ENCODE results near the gene KCNJ6.
"Not testable (repeated sequence)": the region's sequence is repeated elsewhere in the genome, so short reads cannot be mapped to it uniquely, and the experiment has no call there.

Gene KCNJ6

DNA sequence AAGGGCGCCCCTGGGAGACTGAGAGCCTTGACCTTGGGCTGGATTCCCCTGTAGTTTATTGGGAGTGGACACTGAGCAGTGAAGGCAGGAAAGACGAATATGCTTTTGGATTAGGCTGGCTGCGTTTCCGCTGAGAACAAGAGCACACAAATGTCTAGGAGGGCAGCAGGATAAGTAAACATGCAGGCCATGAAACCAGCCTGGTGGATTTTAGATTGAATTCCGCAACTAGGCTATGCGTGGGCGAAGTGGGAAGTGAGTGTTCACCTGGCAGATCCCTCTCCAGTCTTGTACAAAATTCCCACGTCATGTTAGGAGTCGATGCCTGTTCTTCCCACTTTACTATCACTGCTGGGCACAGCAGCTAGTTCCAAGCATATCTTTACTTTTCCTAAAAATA, 21.4 kb upstream of the KCNJ6 start:
- no peak for TF ChIP-seq POU2F2 (IDR thresholded peaks at IDR 0.05; ENCODE audit: low read depth, low read length)
- no peak for TF ChIP-seq TAF1 (IDR thresholded peaks at IDR 0.05; ENCODE audit: low read depth, low read length)
- TF ChIP-seq POLR2A (IDR thresholded peaks at IDR 0.05; ENCODE audit: low read depth, low read length) = no peak
- TF ChIP-seq POLR2AphosphoS5 (IDR thresholded peaks at IDR 0.05; ENCODE audit: low read depth, low read length) = no peak
- TF ChIP-seq PAX5 (IDR thresholded peaks at IDR 0.05; ENCODE audit: insufficient read depth, low read length, severe bottlenecking) = no peak
- TF ChIP-seq SPI1 (IDR thresholded peaks at IDR 0.05; ENCODE audit: low read depth, low read length) = no peak
- DNase-seq (ENCODE audit: insufficient read length, low spot score) (no peak), FAIRE-seq (no peak)

DNA sequence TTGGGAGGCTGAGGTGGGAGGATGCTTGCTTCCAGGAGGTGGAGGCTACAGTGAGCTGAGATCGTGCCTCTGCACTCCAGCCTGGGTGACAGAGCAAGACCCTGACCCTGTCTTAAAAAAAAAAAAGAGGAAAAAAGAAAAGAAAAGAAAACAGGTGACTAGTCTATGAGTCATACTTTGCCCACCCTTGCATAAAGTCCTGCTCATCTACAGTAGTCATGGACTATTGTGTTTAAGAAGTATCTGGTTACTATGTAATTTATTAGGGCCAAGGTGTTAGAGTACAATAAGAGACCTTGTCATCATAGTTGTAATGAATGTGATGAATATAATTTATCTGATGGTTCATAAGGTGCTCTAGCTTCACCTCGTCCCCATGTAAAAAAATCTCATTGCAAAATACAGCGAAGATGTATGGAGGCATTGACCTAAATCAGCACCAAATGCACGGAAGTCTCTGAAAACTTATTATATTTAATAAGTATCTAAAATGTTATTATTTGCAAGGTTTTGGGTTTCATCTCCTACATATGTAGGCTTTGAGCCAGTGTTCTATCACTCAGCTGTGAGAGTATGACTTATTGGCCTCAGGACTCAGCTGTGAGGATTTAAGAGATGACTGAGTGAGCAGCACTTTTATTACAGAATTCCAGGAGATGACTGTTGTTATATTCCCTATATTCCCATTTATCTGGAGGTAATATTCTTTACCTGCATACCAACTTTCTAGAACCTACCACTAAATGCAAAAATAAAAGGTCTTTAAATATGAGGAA, 19.9 kb upstream of the KCNJ6 start:
- FAIRE-seq = no peak
- no peak for TF ChIP-seq PAX5 (IDR thresholded peaks at IDR 0.05; ENCODE audit: insufficient read depth, low read length, severe bottlenecking)
- no peak for TF ChIP-seq POU2F2 (IDR thresholded peaks at IDR 0.05; ENCODE audit: low read depth, low read length)
- TF ChIP-seq POLR2AphosphoS5 (IDR thresholded peaks at IDR 0.05; ENCODE audit: low read depth, low read length) = no peak
- TF ChIP-seq POLR2A (IDR thresholded peaks at IDR 0.05; ENCODE audit: low read depth, low read length) = no peak
- TF ChIP-seq TAF1 (IDR thresholded peaks at IDR 0.05; ENCODE audit: low read depth, low read length) = no peak
- no peak for TF ChIP-seq SPI1 (IDR thresholded peaks at IDR 0.05; ENCODE audit: low read depth, low read length)
- DNase-seq (ENCODE audit: insufficient read length, low spot score) = no peak

DNA sequence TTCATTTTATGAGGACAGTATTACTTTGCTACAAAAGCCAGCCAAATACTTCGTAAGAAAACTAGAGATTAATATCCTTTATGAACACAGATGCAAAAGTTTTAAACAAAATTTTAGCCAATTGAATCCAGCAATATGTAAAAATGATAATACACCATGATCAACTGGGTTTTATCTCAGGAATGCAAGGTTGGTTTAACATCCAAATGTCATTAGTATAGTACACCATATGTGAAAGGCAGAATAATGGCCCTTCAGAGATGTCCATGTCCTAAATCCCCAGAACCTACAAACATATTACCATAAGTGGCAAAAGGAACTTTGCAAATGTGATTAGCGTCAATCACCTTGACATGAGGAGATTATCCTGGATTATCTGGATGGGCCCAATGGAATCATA, 16.7 kb upstream of the KCNJ6 start:
- DNase-seq (ENCODE audit: insufficient read length, low spot score) (no peak), FAIRE-seq (no peak)
- TF ChIP-seq POLR2A (IDR thresholded peaks at IDR 0.05; ENCODE audit: low read depth, low read length) = no peak
- no peak for TF ChIP-seq POLR2AphosphoS5 (IDR thresholded peaks at IDR 0.05; ENCODE audit: low read depth, low read length)
- TF ChIP-seq PAX5 (IDR thresholded peaks at IDR 0.05; ENCODE audit: insufficient read depth, low read length, severe bottlenecking) = no peak

DNA sequence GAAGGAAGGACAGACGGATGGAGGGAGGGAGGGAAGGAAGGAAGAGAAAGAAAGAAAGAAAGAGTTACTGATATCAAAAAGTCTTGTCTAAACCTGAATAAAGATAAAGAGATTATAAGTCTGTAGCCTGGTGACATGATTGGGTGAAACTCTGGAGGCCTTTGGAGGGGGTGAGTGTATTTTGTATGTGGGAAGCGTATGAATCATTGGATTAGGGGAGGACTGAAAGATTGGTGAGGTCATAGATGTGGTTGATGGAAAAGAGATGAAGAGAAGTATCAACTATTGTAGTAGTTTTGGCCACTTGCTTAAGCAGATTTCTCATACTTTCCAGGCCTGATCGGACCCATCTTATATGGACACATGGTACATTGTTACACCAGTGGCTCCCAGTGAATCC, 11.5 kb upstream of the KCNJ6 start:
- FAIRE-seq (no peak), DNase-seq (ENCODE audit: insufficient read length, low spot score) (no peak)
- TF ChIP-seq SPI1 (IDR thresholded peaks at IDR 0.05; ENCODE audit: low read depth, low read length) = no peak
- no peak for TF ChIP-seq POLR2AphosphoS5 (IDR thresholded peaks at IDR 0.05; ENCODE audit: low read depth, low read length)
- TF ChIP-seq POU2F2 (IDR thresholded peaks at IDR 0.05; ENCODE audit: low read depth, low read length) = no peak
- TF ChIP-seq TAF1 (IDR thresholded peaks at IDR 0.05; ENCODE audit: low read depth, low read length) = no peak
- no peak for TF ChIP-seq POLR2A (IDR thresholded peaks at IDR 0.05; ENCODE audit: low read depth, low read length)
- TF ChIP-seq PAX5 (IDR thresholded peaks at IDR 0.05; ENCODE audit: insufficient read depth, low read length, severe bottlenecking) = no peak

DNA sequence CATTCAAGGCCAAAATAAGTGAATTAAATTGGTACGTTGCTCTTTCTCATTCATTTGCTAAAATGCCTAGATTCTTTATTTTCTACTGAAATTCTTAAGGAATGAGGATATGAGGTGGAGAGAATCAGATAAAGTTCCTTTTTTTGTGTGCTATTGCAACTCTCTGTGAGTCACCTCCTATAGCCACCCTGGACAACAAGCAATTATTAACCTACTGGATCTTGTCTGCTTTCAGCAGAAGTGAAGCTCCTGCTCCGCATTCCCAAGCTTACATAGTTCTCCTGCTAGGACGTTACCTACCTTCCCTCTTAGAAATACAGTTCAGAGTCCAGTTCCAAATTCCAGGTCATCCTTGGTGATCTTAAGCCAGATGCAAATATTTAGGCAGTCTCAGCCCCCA, 4.8 kb upstream of the KCNJ6 start:
- no peak for DNase-seq (ENCODE audit: insufficient read length, low spot score)
- FAIRE-seq = no peak
- TF ChIP-seq PAX5 (IDR thresholded peaks at IDR 0.05; ENCODE audit: insufficient read depth, low read length, severe bottlenecking) = no peak
- TF ChIP-seq POU2F2 (IDR thresholded peaks at IDR 0.05; ENCODE audit: low read depth, low read length) = no peak
- no peak for TF ChIP-seq POLR2AphosphoS5 (IDR thresholded peaks at IDR 0.05; ENCODE audit: low read depth, low read length)
- TF ChIP-seq TAF1 (IDR thresholded peaks at IDR 0.05; ENCODE audit: low read depth, low read length) = no peak

DNA sequence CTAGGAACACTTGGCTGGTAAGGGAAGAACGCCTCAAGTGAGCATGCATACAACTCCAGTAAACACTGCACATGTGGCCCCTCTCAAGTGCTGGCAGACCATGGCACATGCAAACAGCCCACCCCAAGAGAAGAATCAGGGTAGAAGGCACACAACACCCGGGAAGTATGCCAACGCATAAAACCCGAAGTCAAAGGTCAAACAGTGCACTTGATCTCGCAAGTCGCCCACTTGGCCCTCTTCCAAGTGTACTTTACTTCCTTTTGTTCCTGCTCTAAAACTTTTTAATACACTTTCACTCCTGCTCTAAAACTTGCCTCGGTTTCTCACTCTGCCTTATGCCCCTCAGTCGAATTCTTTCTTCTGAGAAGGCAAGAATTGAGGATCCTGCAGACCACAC, 4.0 kb upstream of the KCNJ6 start:
- not testable (repeated sequence) for DNase-seq (ENCODE audit: insufficient read length, low spot score); FAIRE-seq

DNA sequence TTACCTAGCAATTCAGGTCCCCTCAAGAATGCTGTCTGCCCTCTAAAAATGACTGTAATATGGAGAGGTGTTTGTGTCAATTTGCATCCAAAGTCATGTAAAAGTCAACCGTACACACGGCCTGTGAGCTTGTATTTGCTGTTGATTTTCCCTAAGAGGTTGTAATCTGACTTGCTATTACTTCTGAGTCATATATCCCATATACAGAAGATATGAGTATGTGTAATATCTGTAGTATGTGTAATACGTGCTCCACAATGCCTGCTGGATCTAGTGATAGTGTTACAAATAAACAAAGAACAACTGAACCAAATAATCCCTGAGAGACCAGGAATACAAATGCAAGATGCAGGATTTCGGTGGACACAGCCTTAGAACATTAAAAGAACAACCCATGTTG, 1.4 kb upstream of the KCNJ6 start:
- DNase-seq (ENCODE audit: insufficient read length, low spot score) (no peak), FAIRE-seq (no peak)
- no peak for TF ChIP-seq TAF1 (IDR thresholded peaks at IDR 0.05; ENCODE audit: low read depth, low read length)
- no peak for TF ChIP-seq PAX5 (IDR thresholded peaks at IDR 0.05; ENCODE audit: insufficient read depth, low read length, severe bottlenecking)
- TF ChIP-seq POLR2A (IDR thresholded peaks at IDR 0.05; ENCODE audit: low read depth, low read length) = no peak
- TF ChIP-seq POU2F2 (IDR thresholded peaks at IDR 0.05; ENCODE audit: low read depth, low read length) = no peak
- no peak for TF ChIP-seq POLR2AphosphoS5 (IDR thresholded peaks at IDR 0.05; ENCODE audit: low read depth, low read length)
- TF ChIP-seq SPI1 (IDR thresholded peaks at IDR 0.05; ENCODE audit: low read depth, low read length) = no peak

DNA sequence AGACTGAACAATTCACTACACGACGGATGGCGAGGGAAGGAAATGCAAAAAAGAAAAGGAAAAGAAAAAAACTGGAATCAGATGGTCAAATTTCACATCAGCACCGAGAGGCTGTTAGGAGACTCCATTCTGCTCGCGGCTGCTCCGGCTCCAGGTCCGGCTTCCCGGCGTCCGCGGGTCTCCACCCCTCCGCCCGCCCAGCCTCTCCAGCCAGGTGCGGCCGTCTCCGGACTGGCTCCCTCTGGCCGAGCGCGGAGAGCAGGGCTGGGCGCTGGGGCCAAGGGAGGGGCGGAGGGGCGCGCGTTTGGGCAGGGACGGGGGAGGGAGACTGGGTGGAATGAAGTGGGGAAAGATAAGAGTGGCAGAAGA, 332 bp downstream of the KCNJ6 start:
- TF ChIP-seq SPI1 (IDR thresholded peaks at IDR 0.05; ENCODE audit: low read depth, low read length) (no peak), POU2F2 (IDR thresholded peaks at IDR 0.05; ENCODE audit: low read depth, low read length) (no peak), PAX5 (IDR thresholded peaks at IDR 0.05; ENCODE audit: insufficient read depth, low read length, severe bottlenecking) (no peak), POLR2A (IDR thresholded peaks at IDR 0.05; ENCODE audit: low read depth, low read length) (no peak), POLR2AphosphoS5 (IDR thresholded peaks at IDR 0.05; ENCODE audit: low read depth, low read length) (no peak), TAF1 (IDR thresholded peaks at IDR 0.05; ENCODE audit: low read depth, low read length) (no peak)
- DNase-seq (ENCODE audit: insufficient read length, low spot score) (no peak), FAIRE-seq (no peak)

DNA sequence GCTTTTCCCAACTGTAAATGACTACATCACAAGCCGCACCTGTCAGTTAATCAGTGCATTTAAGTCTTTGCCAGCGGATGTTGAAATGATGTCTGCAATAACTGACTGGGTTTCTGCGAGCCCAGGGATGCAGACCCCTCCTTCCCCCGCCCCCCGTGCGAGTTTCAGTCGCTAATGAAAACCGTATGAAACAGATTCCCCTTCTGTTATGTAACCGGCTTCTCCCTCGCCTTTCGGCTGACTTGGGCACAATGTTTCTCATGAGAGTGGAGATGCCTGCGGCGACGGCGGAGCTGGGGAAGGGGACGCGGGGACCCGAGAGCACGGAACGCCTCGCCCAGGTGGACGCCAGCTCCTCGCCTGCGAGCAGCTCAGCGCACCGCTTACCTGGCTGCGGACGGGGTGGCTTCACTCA, 753 bp downstream of the KCNJ6 start:
- no peak for DNase-seq (ENCODE audit: insufficient read length, low spot score)
- TF ChIP-seq PAX5 (IDR thresholded peaks at IDR 0.05; ENCODE audit: insufficient read depth, low read length, severe bottlenecking) (no peak), TAF1 (IDR thresholded peaks at IDR 0.05; ENCODE audit: low read depth, low read length) (no peak), POLR2AphosphoS5 (IDR thresholded peaks at IDR 0.05; ENCODE audit: low read depth, low read length) (no peak), SPI1 (IDR thresholded peaks at IDR 0.05; ENCODE audit: low read depth, low read length) (no peak), POLR2A (IDR thresholded peaks at IDR 0.05; ENCODE audit: low read depth, low read length) (no peak), POU2F2 (IDR thresholded peaks at IDR 0.05; ENCODE audit: low read depth, low read length) (no peak)
- no peak for FAIRE-seq

DNA sequence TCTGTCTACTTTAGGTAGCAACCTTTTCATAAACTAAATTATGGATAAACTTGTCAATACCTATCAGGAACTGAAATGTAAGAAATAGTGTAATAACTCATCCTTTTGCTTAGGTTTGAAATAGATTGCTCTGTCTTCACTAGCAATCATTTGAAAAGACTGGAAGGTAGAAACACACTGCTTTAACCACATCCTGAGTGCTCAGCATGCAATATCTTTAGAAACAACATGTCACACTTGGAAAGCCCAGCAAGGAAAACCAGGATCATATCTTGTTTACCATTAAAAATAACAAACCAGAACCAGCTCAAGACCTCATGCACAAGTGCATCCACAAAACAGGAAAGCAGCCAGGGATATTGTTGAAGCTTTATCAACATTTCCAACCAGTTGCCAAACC, 3.6 kb downstream of the KCNJ6 start:
- TF ChIP-seq POLR2AphosphoS5 (IDR thresholded peaks at IDR 0.05; ENCODE audit: low read depth, low read length) = no peak
- no peak for TF ChIP-seq POU2F2 (IDR thresholded peaks at IDR 0.05; ENCODE audit: low read depth, low read length)
- TF ChIP-seq PAX5 (IDR thresholded peaks at IDR 0.05; ENCODE audit: insufficient read depth, low read length, severe bottlenecking) = no peak
- no peak for TF ChIP-seq POLR2A (IDR thresholded peaks at IDR 0.05; ENCODE audit: low read depth, low read length)
- no peak for TF ChIP-seq TAF1 (IDR thresholded peaks at IDR 0.05; ENCODE audit: low read depth, low read length)
- no peak for TF ChIP-seq SPI1 (IDR thresholded peaks at IDR 0.05; ENCODE audit: low read depth, low read length)
- FAIRE-seq (no peak), DNase-seq (ENCODE audit: insufficient read length, low spot score) (no peak)

Data from GM12891 (cell line).